Neural cell (in vitro differentiated cells): ENCODE measurements around the gene RNU5D-1. TPM values are rescaled to one million over a fixed set of nuclear protein-coding genes. Genes with fewer than 3 reads are reported as not detected.

Experiments
- H2AFZ ChIP-seq: fragments of 200-600, 300-800 bp; sonication (generic), shearing (Covaris generic); 2 replicates; pipeline ENCODE4 v1.6.0; 2014; ENCODE audit warnings: low read depth, mild to moderate bottlenecking, antibody characterized with exemption, low read length, moderate library complexity
- H3F3A ChIP-seq: fragments of 200-600 bp; shearing (Covaris generic); 2 replicates; pipeline ENCODE4 v1.6.1; 2016; ENCODE audit warnings: mild to moderate bottlenecking, moderate library complexity, mixed read lengths, antibody characterized with exemption, low read length; ENCODE audit not compliant: insufficient read depth, poor library complexity, severe bottlenecking
- H3K27ac ChIP-seq: fragments of 200-600, 300-800 bp; sonication (generic), shearing (Covaris generic); 2 replicates; pipeline ENCODE4 v1.5.1; 2014; ENCODE audit warnings: mild to moderate bottlenecking, low read length, moderate library complexity
- H3K27me3 ChIP-seq: fragments of 300-800, 200-600 bp; sonication (generic), shearing (Covaris generic); 2 replicates; pipeline ENCODE4 v1.6.0; 2014; ENCODE audit warnings: mild to moderate bottlenecking, low read depth, low read length, moderate library complexity; ENCODE audit not compliant: insufficient read depth
- H3K36me3 ChIP-seq: fragments of 300-800, 200-600 bp; sonication (generic), shearing (Covaris generic); 2 replicates; pipeline ENCODE4 v1.5.1; 2014; ENCODE audit warnings: mild to moderate bottlenecking, antibody characterized with exemption, low read length, moderate library complexity; ENCODE audit not compliant: insufficient read depth
- H3K4me2 ChIP-seq: fragments of 300-800, 200-600 bp; sonication (generic), shearing (Covaris generic); 2 replicates; pipeline ENCODE4 v1.6.0; 2014; ENCODE audit warnings: mild to moderate bottlenecking, low read length
- H3K4me3 ChIP-seq: fragments of 300-800, 200-600 bp; sonication (generic), shearing (Covaris generic); 2 replicates; pipeline ENCODE4 v1.5.1; 2014; ENCODE audit warnings: mild to moderate bottlenecking, low read length, moderate library complexity
- H3K79me2 ChIP-seq: fragments of 200-600 bp; shearing (Covaris generic); replicated peaks from 2 replicates; pipeline ENCODE4 v1.6.0; 2014; ENCODE audit warnings: mild to moderate bottlenecking, low read length, moderate library complexity; ENCODE audit not compliant: insufficient read depth
- H3K9ac ChIP-seq: fragments of 300-800, 200-600 bp; sonication (generic), shearing (Covaris generic); 2 replicates; pipeline ENCODE4 v1.6.1; 2016; ENCODE audit warnings: mild to moderate bottlenecking, low read length, mixed read lengths
- H3K9me2 ChIP-seq: fragments of 200-600 bp; shearing (Covaris generic); 2 replicates; pipeline ENCODE4 v1.6.1; 2016; ENCODE audit warnings: mild to moderate bottlenecking, low read length, mixed read lengths; ENCODE audit not compliant: insufficient read depth
- H3K9me3 ChIP-seq: fragments of 200-600, 300-800 bp; sonication (generic), shearing (Covaris generic); 2 replicates; pipeline ENCODE4 v1.6.1; 2016; ENCODE audit warnings: mild to moderate bottlenecking, mixed run types, low read length, moderate library complexity, mixed read lengths
- H4K20me1 ChIP-seq: fragments of 200-600 bp; shearing (Covaris generic); 2 replicates; pipeline ENCODE4 v1.6.1; 2016; ENCODE audit warnings: mild to moderate bottlenecking, mixed run types; ENCODE audit not compliant: insufficient read depth
- EP300 ChIP-seq: fragments of 450-650 bp; conservative IDR thresholded peaks from 2 replicates; pipeline ENCODE4 v1.6.1; 2014; ENCODE audit warnings: antibody characterized with exemption, mild to moderate bottlenecking, moderate library complexity; ENCODE audit not compliant: poor library complexity, severe bottlenecking
- EZH2 ChIP-seq: fragments of 200-600, 300-800 bp; shearing (Covaris generic), sonication (generic); IDR thresholded peaks from 2 replicates; pipeline ENCODE4 v1.6.1; 2014; ENCODE audit warnings: antibody characterized with exemption, low read length, borderline replicate concordance, mild to moderate bottlenecking; ENCODE audit not compliant: insufficient read depth, poor library complexity, severe bottlenecking
- MXI1 ChIP-seq: fragments of 450-650 bp; conservative IDR thresholded peaks from 2 replicates; pipeline ENCODE4 v1.6.1; 2014; ENCODE audit warnings: antibody characterized with exemption, mild to moderate bottlenecking; ENCODE audit not compliant: poor library complexity, severe bottlenecking
- POLR2AphosphoS5 ChIP-seq: IDR thresholded peaks from 2 replicates; pipeline ENCODE4 v1.6.1; 2012
- RAD21 ChIP-seq: fragments of 450-650 bp; conservative IDR thresholded peaks from 2 replicates; pipeline ENCODE4 v1.6.1; 2014; ENCODE audit warnings: antibody characterized with exemption, mild to moderate bottlenecking, moderate library complexity
- SMC3 ChIP-seq: fragments of 450-650 bp; conservative IDR thresholded peaks from 2 replicates; pipeline ENCODE4 v1.6.1; 2014; ENCODE audit warnings: antibody characterized with exemption, mild to moderate bottlenecking, moderate library complexity; ENCODE audit not compliant: poor library complexity
- TAF1 ChIP-seq: IDR thresholded peaks from 2 replicates; pipeline ENCODE4 v1.6.1; 2012; ENCODE audit warnings: low read depth
- polyA plus RNA-seq: library from polyadenylated mRNA; depleted of rRNA; stranded (reverse); fragments of >200 nt; gene quantifications from 2 replicates; pipeline ENCODE4 v1.2.3, GENCODE V29; 2014
- TF ChIP-seq, protein P1 (sequence below): fragments of 450-650 bp; IDR thresholded peaks from 2 replicates; pipeline ENCODE4 v1.5.1; 2014; ENCODE audit warnings: antibody characterized with exemption, mild to moderate bottlenecking, moderate library complexity; ENCODE audit not compliant: poor library complexity, severe bottlenecking
- TF ChIP-seq, protein P2 (sequence below): IDR thresholded peaks from 2 replicates; pipeline ENCODE4 v1.6.1; 2012; ENCODE audit warnings: borderline replicate concordance

RNU5D-1 gene
- polyA plus RNA-seq, 1 donor from 2014 or later, result not detected

DNA sequence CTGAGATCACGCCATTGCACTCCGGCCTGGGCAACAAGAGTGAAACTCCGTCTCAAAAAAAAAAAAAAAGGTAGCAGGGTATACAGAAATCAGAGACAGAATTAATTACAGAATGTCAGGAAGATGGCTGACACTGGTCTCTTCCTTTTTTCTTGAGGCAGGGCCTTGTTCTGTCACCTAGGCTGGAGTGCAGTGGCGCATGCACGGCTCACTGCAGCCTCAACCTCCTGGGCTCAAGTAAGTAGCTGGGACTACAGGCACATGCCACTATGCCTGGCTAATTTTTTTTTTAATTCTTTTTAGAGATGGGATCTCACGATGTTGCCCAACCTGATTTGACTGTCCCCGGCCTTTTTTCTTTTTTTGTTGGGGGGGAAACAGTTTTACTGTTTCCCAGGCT, 16.4 kb downstream of the RNU5D-1 start:
- H3K27me3 ChIP-seq, result no peaks in the 10 kb centered on the region
- H3K79me2 ChIP-seq, result no peaks in the 10 kb centered on the region
- no peaks in the 10 kb centered on the region for H4K20me1 ChIP-seq
- H3F3A ChIP-seq, result no peaks in the 10 kb centered on the region
- TF ChIP-seq POLR2AphosphoS5, result no peak
- TF ChIP-seq SMC3, result no peak
- TF ChIP-seq TAF1, result no peak
- TF ChIP-seq EP300, result no peak
- TF ChIP-seq, protein P1, sequence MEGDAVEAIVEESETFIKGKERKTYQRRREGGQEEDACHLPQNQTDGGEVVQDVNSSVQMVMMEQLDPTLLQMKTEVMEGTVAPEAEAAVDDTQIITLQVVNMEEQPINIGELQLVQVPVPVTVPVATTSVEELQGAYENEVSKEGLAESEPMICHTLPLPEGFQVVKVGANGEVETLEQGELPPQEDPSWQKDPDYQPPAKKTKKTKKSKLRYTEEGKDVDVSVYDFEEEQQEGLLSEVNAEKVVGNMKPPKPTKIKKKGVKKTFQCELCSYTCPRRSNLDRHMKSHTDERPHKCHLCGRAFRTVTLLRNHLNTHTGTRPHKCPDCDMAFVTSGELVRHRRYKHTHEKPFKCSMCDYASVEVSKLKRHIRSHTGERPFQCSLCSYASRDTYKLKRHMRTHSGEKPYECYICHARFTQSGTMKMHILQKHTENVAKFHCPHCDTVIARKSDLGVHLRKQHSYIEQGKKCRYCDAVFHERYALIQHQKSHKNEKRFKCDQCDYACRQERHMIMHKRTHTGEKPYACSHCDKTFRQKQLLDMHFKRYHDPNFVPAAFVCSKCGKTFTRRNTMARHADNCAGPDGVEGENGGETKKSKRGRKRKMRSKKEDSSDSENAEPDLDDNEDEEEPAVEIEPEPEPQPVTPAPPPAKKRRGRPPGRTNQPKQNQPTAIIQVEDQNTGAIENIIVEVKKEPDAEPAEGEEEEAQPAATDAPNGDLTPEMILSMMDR, result no peak
- no peak for TF ChIP-seq RAD21
- TF ChIP-seq, protein P2, sequence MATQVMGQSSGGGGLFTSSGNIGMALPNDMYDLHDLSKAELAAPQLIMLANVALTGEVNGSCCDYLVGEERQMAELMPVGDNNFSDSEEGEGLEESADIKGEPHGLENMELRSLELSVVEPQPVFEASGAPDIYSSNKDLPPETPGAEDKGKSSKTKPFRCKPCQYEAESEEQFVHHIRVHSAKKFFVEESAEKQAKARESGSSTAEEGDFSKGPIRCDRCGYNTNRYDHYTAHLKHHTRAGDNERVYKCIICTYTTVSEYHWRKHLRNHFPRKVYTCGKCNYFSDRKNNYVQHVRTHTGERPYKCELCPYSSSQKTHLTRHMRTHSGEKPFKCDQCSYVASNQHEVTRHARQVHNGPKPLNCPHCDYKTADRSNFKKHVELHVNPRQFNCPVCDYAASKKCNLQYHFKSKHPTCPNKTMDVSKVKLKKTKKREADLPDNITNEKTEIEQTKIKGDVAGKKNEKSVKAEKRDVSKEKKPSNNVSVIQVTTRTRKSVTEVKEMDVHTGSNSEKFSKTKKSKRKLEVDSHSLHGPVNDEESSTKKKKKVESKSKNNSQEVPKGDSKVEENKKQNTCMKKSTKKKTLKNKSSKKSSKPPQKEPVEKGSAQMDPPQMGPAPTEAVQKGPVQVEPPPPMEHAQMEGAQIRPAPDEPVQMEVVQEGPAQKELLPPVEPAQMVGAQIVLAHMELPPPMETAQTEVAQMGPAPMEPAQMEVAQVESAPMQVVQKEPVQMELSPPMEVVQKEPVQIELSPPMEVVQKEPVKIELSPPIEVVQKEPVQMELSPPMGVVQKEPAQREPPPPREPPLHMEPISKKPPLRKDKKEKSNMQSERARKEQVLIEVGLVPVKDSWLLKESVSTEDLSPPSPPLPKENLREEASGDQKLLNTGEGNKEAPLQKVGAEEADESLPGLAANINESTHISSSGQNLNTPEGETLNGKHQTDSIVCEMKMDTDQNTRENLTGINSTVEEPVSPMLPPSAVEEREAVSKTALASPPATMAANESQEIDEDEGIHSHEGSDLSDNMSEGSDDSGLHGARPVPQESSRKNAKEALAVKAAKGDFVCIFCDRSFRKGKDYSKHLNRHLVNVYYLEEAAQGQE, result no peak
- TF ChIP-seq EZH2, result no peak
- TF ChIP-seq MXI1, result no peak
- no peak overlapping the region for H2AFZ ChIP-seq
- no peaks in the 10 kb centered on the region for H3K9me2 ChIP-seq
- no peak overlapping the region for H3K27ac ChIP-seq
- no peaks in the 10 kb centered on the region for H3K9me3 ChIP-seq
- H3K9ac ChIP-seq, result no peak overlapping the region
- no peak overlapping the region for H3K4me3 ChIP-seq
- H3K4me2 ChIP-seq, result no peak overlapping the region
- H3K36me3 ChIP-seq, result no peaks in the 10 kb centered on the region

DNA sequence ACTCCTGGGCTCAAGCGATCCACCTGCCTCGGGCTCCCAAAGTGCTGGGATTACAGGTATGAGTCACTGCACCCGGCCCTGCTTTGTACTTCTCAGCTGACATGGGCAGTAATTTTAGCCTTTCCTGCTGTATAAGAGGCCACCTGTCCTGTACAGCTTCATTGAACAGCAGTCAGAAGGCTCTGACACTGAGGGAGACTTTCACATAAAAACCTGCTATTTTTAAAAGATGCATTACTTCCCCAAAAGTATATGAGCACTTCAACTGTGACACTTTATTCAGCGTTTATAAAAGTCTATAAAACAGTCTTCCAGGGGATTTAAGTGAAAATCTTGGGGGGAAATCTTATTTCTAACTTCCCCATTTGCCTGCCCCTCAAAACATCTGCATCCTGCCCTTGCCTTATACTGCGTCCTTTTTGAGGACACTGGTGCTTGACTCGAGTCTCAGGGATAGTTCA, 17.6 kb downstream of the RNU5D-1 start:
- Histone ChIP-seq H3K36me3 (no peaks in the 10 kb centered on the region), H3F3A (no peaks in the 10 kb centered on the region), H3K4me2 (no peak overlapping the region), H3K9me2 (no peaks in the 10 kb centered on the region), H3K27ac (no peak overlapping the region), H3K27me3 (no peaks in the 10 kb centered on the region), H3K9ac (no peak overlapping the region), H3K9me3 (no peaks in the 10 kb centered on the region), H3K79me2 (no peaks in the 10 kb centered on the region), H2AFZ (no peak overlapping the region), H3K4me3 (no peak overlapping the region), H4K20me1 (no peaks in the 10 kb centered on the region)
- TF ChIP-seq, protein P2, result no peak
- TF ChIP-seq EP300, result no peak
- no peak for TF ChIP-seq POLR2AphosphoS5
- TF ChIP-seq EZH2, result no peak
- no peak for TF ChIP-seq RAD21
- TF ChIP-seq TAF1, result no peak
- no peak for TF ChIP-seq SMC3
